HG02981 (cell line): ENCODE data around the gene KRTAP13-3.
A peak's percentile ranks its signal among the peaks of the same experiment; 100 is the strongest.

Source experiments
- ATAC-seq: cut with Tn5 transposase; IDR thresholded peaks from one replicate; pipeline ENCODE4 v1.9.1; 2021; ENCODE audit warnings: mild to moderate bottlenecking, moderate library complexity; ENCODE audit not compliant: unreplicated experiment

KRTAP13-3 gene

GRCh38 chr21:30425826-30426225 is at the start of gene KRTAP13-3:
KRTAP13-3 (minus strand) TSS chr21:30425926; CDS start chr21:30425912, 14 bp downstream.
- no peak for ATAC-seq

- ATAC-seq, result no peak
Observed at GRCh38 chr21:30468900-30469714, 43.4 kb upstream of the KRTAP13-3 start.

GRCh38 chr21:30463713-30464112 is 38.0 kb upstream of the KRTAP13-3 start:
- no peak for ATAC-seq

- ATAC-seq, result no peak
Observed at GRCh38 chr21:30448514-30448913, 22.8 kb upstream of the KRTAP13-3 start.

GRCh38 chr21:30447056-30447455 is 21.3 kb upstream of the KRTAP13-3 start:
- no peak for ATAC-seq

- no peak for ATAC-seq
Observed at GRCh38 chr21:30444204-30444603, 18.5 kb upstream of the KRTAP13-3 start.

GRCh38 chr21:30443226-30443625 is 17.5 kb upstream of the KRTAP13-3 start:
- no peak for ATAC-seq

- no peak for ATAC-seq
Observed at GRCh38 chr21:30439975-30440374, 14.2 kb upstream of the KRTAP13-3 start, which contains the start of gene KRTAP15-1. KRTAP15-1 (plus strand) TSS chr21:30440275; CDS start chr21:30440328, 53 bp downstream.

GRCh38 chr21:30437010-30437565 is 11.4 kb upstream of the KRTAP13-3 start:
- no peak for ATAC-seq

- ATAC-seq, result peak; percentile 71
Observed at GRCh38 chr21:30434033-30434631, 8.4 kb upstream of the KRTAP13-3 start.

GRCh38 chr21:30430170-30430655 is 4.5 kb upstream of the KRTAP13-3 start, which contains the start of gene KRTAP13-4:
KRTAP13-4 (plus strand) TSS chr21:30430220; CDS start chr21:30430276, 56 bp downstream.
- ATAC-seq, result no peak

- no peak for ATAC-seq
Observed at GRCh38 chr21:30426731-30427130, 1.0 kb upstream of the KRTAP13-3 start.

- no peak for ATAC-seq
Observed at GRCh38 chr21:30415993-30416392, 9.7 kb downstream of the KRTAP13-3 start.

GRCh38 chr21:30408782-30409494 is 16.8 kb downstream of the KRTAP13-3 start:
- ATAC-seq, result no peak

- no peak for ATAC-seq
Observed at GRCh38 chr21:30395731-30396130, 30.0 kb downstream of the KRTAP13-3 start, which contains the start of gene KRTAP13-1. KRTAP13-1 (plus strand) TSS chr21:30396031; CDS start chr21:30396087, 56 bp downstream.

GRCh38 chr21:30391492-30392025 is 34.2 kb downstream of the KRTAP13-3 start:
- no peak for ATAC-seq

GRCh38 chr21:30382201-30382600 is 43.5 kb downstream of the KRTAP13-3 start:
- ATAC-seq, result no peak
